Gastroesophageal sphincter (tissue), 3 donors: ENCODE results near the gene SULT4A1.

ENCODE experiments used
- CTCF ChIP-seq, 4 experiments: fragments of 200-600 bp in 2 of 4; fragments of 450-650 bp in 2 of 4; sonication (generic) in 1 of 4; IDR thresholded peaks; one replicate each; pipeline ENCODE4 v1.5.1; 2017 to 2019; ENCODE audit warnings: antibody characterized with exemption in 4 of 4, mild to moderate bottlenecking in 2 of 4, moderate library complexity in 2 of 4
- POLR2AphosphoS5 ChIP-seq: sonication (generic); formaldehyde crosslinking; IDR thresholded peaks from one replicate; pipeline ENCODE4 v1.6.1; 2017; ENCODE audit warnings: antibody characterized with exemption

- TF ChIP-seq CTCF (IDR thresholded peaks at IDR 0.05) (no peak), POLR2AphosphoS5 (no peak)
Measured at GRCh38 chr22:43811777-43812148, 50.5 kb downstream of the SULT4A1 start.
